ENCODE results near the gene SIGLECL1.

SIGLECL1 gene

GRCh38 chr19:51295382-51296126 is 44.7 kb downstream of the SIGLECL1 start:
- Mint-ChIP-seq H3K4me1 (ENCODE audit: low read depth) (no peaks in the 10 kb centered on the region), H3K27ac (no peak overlapping the region), H3K9me3 (no peaks in the 10 kb centered on the region), H3K4me3 (no peak overlapping the region), H3K27me3 (ENCODE audit: low read depth) (no peaks in the 10 kb centered on the region), H3K36me3 (ENCODE audit: low read depth) (no peaks in the 10 kb centered on the region)
- DNase-seq (ENCODE audit: low spot score), result no peak

GRCh38 chr19:51296336-51297093 is 45.6 kb downstream of the SIGLECL1 start:
- DNase-seq (ENCODE audit: low spot score), result no peak
- Mint-ChIP-seq H3K9me3 (no peaks in the 10 kb centered on the region), H3K27ac (no peak overlapping the region), H3K4me1 (ENCODE audit: low read depth) (no peaks in the 10 kb centered on the region), H3K36me3 (ENCODE audit: low read depth) (no peaks in the 10 kb centered on the region), H3K27me3 (ENCODE audit: low read depth) (peaks cover 1% of the 10 kb centered on the region), H3K4me3 (no peak overlapping the region)

GRCh38 chr19:51297406-51297805 is 46.5 kb downstream of the SIGLECL1 start:
- Mint-ChIP-seq H3K4me1 (ENCODE audit: low read depth) (no peaks in the 10 kb centered on the region), H3K4me3 (no peak overlapping the region), H3K36me3 (ENCODE audit: low read depth) (no peaks in the 10 kb centered on the region), H3K27ac (no peak overlapping the region), H3K9me3 (no peaks in the 10 kb centered on the region), H3K27me3 (ENCODE audit: low read depth) (peaks cover 5% of the 10 kb centered on the region)
- no peak for DNase-seq (ENCODE audit: low spot score)

- Mint-ChIP-seq H3K27ac (no peak overlapping the region), H3K27me3 (ENCODE audit: low read depth) (peaks cover 5% of the 10 kb centered on the region), H3K9me3 (peaks cover 4% of the 10 kb centered on the region), H3K36me3 (ENCODE audit: low read depth) (no peaks in the 10 kb centered on the region), H3K4me3 (no peak overlapping the region), H3K4me1 (ENCODE audit: low read depth) (no peaks in the 10 kb centered on the region)
- DNase-seq (ENCODE audit: low spot score), result no peak
Measured at GRCh38 chr19:51301266-51301665, 50.4 kb downstream of the SIGLECL1 start.

GRCh38 chr19:51305479-51305878 is 54.6 kb downstream of the SIGLECL1 start:
- DNase-seq (ENCODE audit: low spot score), result no peak
- Mint-ChIP-seq H3K27me3 (ENCODE audit: low read depth) (peaks cover 18% of the 10 kb centered on the region), H3K4me1 (ENCODE audit: low read depth) (no peaks in the 10 kb centered on the region), H3K27ac (no peak overlapping the region), H3K36me3 (ENCODE audit: low read depth) (no peaks in the 10 kb centered on the region), H3K9me3 (peaks cover 18% of the 10 kb centered on the region), H3K4me3 (no peak overlapping the region)

- no peaks in the 10 kb centered on the region for H3K36me3 Mint-ChIP-seq (ENCODE audit: low read depth)
- H3K27ac Mint-ChIP-seq, result no peak within 1 kb of the TSS
- H3K4me1 Mint-ChIP-seq (ENCODE audit: low read depth), result peaks cover 3% of the 10 kb centered on the region
- no peak for DNase-seq (ENCODE audit: low spot score)
- peaks cover 36% of the 10 kb centered on the region for H3K27me3 Mint-ChIP-seq (ENCODE audit: low read depth)
- no peak within 1 kb of the TSS for H3K4me3 Mint-ChIP-seq
- peaks cover 11% of the 10 kb centered on the region for H3K9me3 Mint-ChIP-seq
Measured at GRCh38 chr19:51311351-51312257, 60.7 kb downstream of the SIGLECL1 start, which contains the start of gene IGLON5. IGLON5 (plus strand) TSS chr19:51311644; CDS start chr19:51311848, 204 bp downstream.

- Mint-ChIP-seq H3K4me1 (ENCODE audit: low read depth) (peaks cover 3% of the 10 kb centered on the region), H3K27ac (no peak overlapping the region), H3K9me3 (no peaks in the 10 kb centered on the region), H3K27me3 (ENCODE audit: low read depth) (peaks cover 24% of the 10 kb centered on the region), H3K4me3 (no peak overlapping the region), H3K36me3 (ENCODE audit: low read depth) (no peaks in the 10 kb centered on the region)
- DNase-seq (ENCODE audit: low spot score), result no peak
Measured at GRCh38 chr19:51316688-51317087, 65.8 kb downstream of the SIGLECL1 start.

GRCh38 chr19:51317376-51317775 is 66.5 kb downstream of the SIGLECL1 start:
- Mint-ChIP-seq H3K4me3 (no peak overlapping the region), H3K27ac (no peak overlapping the region), H3K36me3 (ENCODE audit: low read depth) (no peaks in the 10 kb centered on the region), H3K4me1 (ENCODE audit: low read depth) (peaks cover 3% of the 10 kb centered on the region), H3K9me3 (no peaks in the 10 kb centered on the region), H3K27me3 (ENCODE audit: low read depth) (peaks cover 21% of the 10 kb centered on the region)
- no peak for DNase-seq (ENCODE audit: low spot score)

- H3K4me1 Mint-ChIP-seq (ENCODE audit: low read depth), result peaks cover 3% of the 10 kb centered on the region
- no peak overlapping the region for H3K27ac Mint-ChIP-seq
- H3K27me3 Mint-ChIP-seq (ENCODE audit: low read depth), result peaks cover 24% of the 10 kb centered on the region
- no peak overlapping the region for H3K4me3 Mint-ChIP-seq
- H3K9me3 Mint-ChIP-seq, result no peaks in the 10 kb centered on the region
- no peaks in the 10 kb centered on the region for H3K36me3 Mint-ChIP-seq (ENCODE audit: low read depth)
- DNase-seq (ENCODE audit: low spot score), result no peak
Measured at GRCh38 chr19:51317968-51318367, 67.1 kb downstream of the SIGLECL1 start.

Measured in T-helper 2 cell treated with Interferon-gamma antibody and Interleukin-4, amounts not matched to agents 5 μg/mL and 100 μg/mL, for 36 hours (primary cell).